Activated B cell treated with CpG ODN at 0.5 μM for 24 hours (primary cell): Measurements from ENCODE around the gene MACO1. TPM values are rescaled to one million over a fixed set of nuclear protein-coding genes. Genes with fewer than 3 reads are reported as not detected.
A peak's percentile ranks its signal among the peaks of the same experiment; 100 is the strongest.

Source experiments
- ATAC-seq: fragments of 200-7000 bp; cut with Tn5 transposase; one replicate; pipeline ENCODE4 v1.10.0; 2021; ENCODE audit warnings: low read depth, mild to moderate bottlenecking, moderate library complexity
- CTCF ChIA-PET: fragments of 350-600 bp; sonication (Branson Sonifier 250); formaldehyde crosslinking; loops from one replicate; lab custom pipeline; 2021; ENCODE audit warnings: antibody characterized with exemption; lab: Charles Lee
- POLR2A ChIA-PET: fragments of 350-600 bp; sonication (Branson Sonifier 250); formaldehyde crosslinking; loops from one replicate; lab custom pipeline; 2021; ENCODE audit warnings: antibody characterized with exemption; lab: Charles Lee
- DNase-seq: peaks from one replicate; pipeline ENCODE4 v3.0.0; 2022
- H3K27ac Mint-ChIP-seq: one replicate; pipeline ENCODE4 v1.8.0; 2020; ENCODE audit warnings: mixed read lengths
- H3K27me3 Mint-ChIP-seq: one replicate; pipeline ENCODE4 v1.8.0; 2021; ENCODE audit warnings: mixed read lengths
- H3K36me3 Mint-ChIP-seq: one replicate; pipeline ENCODE4 v1.8.0; 2021; ENCODE audit warnings: low read depth, mixed read lengths
- H3K4me1 Mint-ChIP-seq: one replicate; pipeline ENCODE4 v1.8.0; 2021; ENCODE audit warnings: mixed read lengths
- H3K4me3 Mint-ChIP-seq: one replicate; pipeline ENCODE4 v1.8.0; 2020; ENCODE audit warnings: mild to moderate bottlenecking, mixed read lengths
- H3K9me3 Mint-ChIP-seq: one replicate; pipeline ENCODE4 v1.8.0; 2020; ENCODE audit warnings: mixed read lengths
- intact Hi-C: fragments of 100-400 bp; cut with micrococcal nuclease; formaldehyde crosslinking; loops from one replicate; pipeline ENCODE4 v1.15.1; 2024
- total RNA-seq: library from RNA; stranded (reverse); gene quantifications from 2 replicates; pipeline ENCODE4 v1.2.3, GENCODE V29; 2022
- TF ChIP-seq, protein P1 (sequence below): fragments of 200-600 bp; IDR thresholded peaks from one replicate; pipeline ENCODE4 v1.8.0; 2022; ENCODE audit warnings: antibody characterized with exemption, mild to moderate bottlenecking

The MACO1 gene
- total RNA-seq, 1 donor from 2014 or later = 19.7 TPM

DNA sequence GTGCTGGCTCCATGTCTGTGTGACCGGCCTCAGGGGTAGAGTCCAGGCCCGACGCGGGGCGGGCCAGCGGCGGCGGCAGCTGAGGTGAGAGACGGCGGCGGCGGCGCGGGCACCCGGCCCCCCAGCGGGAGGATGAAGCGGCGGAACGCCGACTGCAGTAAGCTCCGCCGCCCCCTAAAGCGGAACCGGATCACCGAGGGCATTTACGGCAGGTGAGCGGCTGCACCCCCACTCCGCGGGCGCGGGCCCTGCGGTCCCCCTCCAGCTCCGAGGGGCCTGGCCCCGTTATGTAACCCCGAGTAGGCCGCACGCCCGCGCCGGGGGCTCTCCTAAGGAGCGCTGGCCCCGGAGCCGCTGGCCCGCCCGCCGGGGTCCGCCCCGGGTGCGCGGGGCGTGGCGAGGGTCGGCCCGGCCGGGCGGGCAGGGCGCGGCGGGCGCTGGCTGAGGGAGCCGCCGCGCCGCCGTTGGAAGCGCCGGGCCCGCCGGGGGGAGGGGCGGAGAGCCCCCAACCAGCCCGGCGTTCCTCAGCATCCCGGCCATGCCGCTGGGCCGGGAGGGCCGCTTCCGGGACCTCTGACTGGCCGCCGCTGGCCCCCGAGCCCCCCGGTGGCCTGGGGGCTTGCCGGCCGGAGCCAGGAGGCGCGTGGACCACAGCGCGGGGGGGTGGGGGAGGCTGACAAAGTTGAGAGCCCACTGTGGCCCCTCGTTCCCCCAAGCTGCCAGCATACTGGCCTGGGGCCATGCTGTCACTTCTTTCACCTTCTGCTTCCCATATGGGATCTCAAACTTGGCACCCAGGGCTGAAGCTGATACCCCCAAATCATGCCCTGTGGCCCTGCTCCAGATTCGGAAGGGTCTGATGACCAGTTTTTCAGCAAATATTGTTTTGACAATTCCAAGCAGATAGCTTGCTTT, 527 bp downstream of the MACO1 start:
- H3K4me1 Mint-ChIP-seq = peaks cover 54% of the 10 kb centered on the region
- H3K9me3 Mint-ChIP-seq = no peaks in the 10 kb centered on the region
- peak overlapping the region; percentile 79 for H3K27ac Mint-ChIP-seq
- H3K36me3 Mint-ChIP-seq = peaks cover 5% of the 10 kb centered on the region
- CTCF ChIA-PET = interaction anchor here (0.6 to 2.5 kb wide), 3 partner anchors 46 to 389 kb away, joined by 3 to 10 read pairs (median 3); no protein-coding TSS in a partner anchor
- peak; percentile 45 for ATAC-seq
- TF ChIP-seq, protein P1, sequence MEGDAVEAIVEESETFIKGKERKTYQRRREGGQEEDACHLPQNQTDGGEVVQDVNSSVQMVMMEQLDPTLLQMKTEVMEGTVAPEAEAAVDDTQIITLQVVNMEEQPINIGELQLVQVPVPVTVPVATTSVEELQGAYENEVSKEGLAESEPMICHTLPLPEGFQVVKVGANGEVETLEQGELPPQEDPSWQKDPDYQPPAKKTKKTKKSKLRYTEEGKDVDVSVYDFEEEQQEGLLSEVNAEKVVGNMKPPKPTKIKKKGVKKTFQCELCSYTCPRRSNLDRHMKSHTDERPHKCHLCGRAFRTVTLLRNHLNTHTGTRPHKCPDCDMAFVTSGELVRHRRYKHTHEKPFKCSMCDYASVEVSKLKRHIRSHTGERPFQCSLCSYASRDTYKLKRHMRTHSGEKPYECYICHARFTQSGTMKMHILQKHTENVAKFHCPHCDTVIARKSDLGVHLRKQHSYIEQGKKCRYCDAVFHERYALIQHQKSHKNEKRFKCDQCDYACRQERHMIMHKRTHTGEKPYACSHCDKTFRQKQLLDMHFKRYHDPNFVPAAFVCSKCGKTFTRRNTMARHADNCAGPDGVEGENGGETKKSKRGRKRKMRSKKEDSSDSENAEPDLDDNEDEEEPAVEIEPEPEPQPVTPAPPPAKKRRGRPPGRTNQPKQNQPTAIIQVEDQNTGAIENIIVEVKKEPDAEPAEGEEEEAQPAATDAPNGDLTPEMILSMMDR = no peak
- intact Hi-C loops = loop anchor here (1.0 to 5.0 kb wide), 6 partner anchors 41 to 567 kb away; partner anchors contain the start of genes MAN1C1, MTFR1L, PAFAH2 and RSRP1
- H3K27me3 Mint-ChIP-seq = no peaks in the 10 kb centered on the region
- peak; percentile 79 for DNase-seq
- POLR2A ChIA-PET = interaction anchor here (0.6 to 2.5 kb wide), 16 partner anchors 10 to 889 kb away, joined by 3 to 12 read pairs (median 4); partner anchors contain the start of genes AUNIP, MTFR1L, RSRP1 and SYF2
- peak overlapping the region; percentile 97 for H3K4me3 Mint-ChIP-seq

DNA sequence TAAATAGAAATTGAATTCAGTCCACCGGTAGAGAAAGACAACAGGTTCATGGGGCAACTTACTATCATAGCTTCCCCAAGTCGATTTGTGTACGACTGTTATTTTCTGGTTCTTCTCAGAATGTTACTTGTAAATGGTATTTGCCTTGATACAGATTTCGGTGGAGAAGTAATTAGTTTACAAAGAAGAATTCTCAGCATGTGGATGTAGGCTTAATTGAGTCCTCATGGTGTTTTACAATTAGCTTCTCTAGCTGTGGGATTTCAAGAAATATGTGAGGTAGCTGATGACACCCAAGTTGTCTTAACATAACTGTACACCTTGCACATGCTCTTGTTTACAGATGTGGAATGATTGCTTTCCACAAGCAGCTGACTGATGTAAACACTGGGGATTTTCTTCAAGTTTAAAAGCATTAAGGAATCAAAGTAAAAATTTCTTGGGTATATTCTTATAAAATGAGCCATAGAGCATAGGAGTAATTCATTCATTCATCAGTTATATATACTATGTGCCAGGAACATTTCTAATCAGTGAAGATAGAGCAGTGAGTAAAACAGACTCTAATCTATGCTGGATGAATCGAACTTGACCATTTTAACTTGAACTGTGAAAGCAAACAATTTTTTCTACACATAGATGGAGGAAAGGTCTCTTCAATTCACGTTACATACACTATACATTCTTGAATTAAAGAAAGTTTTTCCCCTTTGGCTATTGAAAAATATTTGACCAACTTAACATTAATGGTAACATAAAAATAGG, 1.4 kb downstream of the MACO1 start:
- CTCF ChIA-PET = interaction anchor here (0.7 to 2.5 kb wide), 2 partner anchors 56 to 388 kb away, joined by 3 to 10 read pairs; no protein-coding TSS in a partner anchor
- DNase-seq = no peak
- TF ChIP-seq, protein P1 = no peak
- H3K27me3 Mint-ChIP-seq = no peaks in the 10 kb centered on the region
- peaks cover 61% of the 10 kb centered on the region for H3K4me1 Mint-ChIP-seq
- POLR2A ChIA-PET = interaction anchor here (0.6 to 2.5 kb wide), 7 partner anchors 9 to 487 kb away, joined by 3 to 5 read pairs (median 4); partner anchors contain the start of gene SYF2
- intact Hi-C loops = loop anchor here (2.0 to 5.0 kb wide), 4 partner anchors 40 to 387 kb away; partner anchors contain the start of genes MAN1C1, MTFR1L and TMEM50A
- peak overlapping the region; percentile 85 for H3K4me3 Mint-ChIP-seq
- peaks cover 7% of the 10 kb centered on the region for H3K36me3 Mint-ChIP-seq
- peak overlapping the region; percentile 79 for H3K27ac Mint-ChIP-seq
- ATAC-seq = no peak
- H3K9me3 Mint-ChIP-seq = no peaks in the 10 kb centered on the region

DNA sequence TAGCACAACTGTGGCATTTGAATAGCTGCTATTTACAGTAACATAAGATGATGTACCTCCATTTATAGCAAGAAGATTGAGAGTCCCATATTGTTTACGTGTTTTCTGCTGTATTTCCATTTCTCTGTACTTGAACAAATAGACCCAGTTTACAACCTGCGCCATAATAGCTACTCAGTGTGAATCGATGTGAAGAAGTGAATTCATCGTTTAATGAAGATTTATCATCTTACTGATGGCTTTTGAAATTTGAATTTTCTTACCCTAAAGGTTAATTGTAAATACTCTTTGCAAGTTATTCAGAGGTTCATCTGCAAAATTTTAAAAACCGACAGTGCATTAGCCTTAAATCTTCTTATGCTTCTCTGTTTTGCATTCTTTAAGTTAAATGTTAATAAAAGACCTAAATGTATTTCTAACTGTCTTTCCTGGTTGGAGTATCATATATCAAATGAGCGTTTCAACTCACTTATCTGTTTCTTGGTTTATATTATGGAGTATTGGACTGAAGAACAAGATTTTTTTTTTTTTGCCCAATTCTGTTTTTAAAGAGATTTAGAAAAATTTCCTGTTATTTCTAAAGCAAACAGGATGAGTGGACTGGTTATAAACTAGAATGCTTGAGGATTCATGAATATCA, 2.2 kb downstream of the MACO1 start:
- Mint-ChIP-seq H3K27ac (no peak overlapping the region), H3K4me3 (peak overlapping the region; percentile 85), H3K9me3 (no peaks in the 10 kb centered on the region), H3K4me1 (peaks cover 61% of the 10 kb centered on the region), H3K27me3 (no peaks in the 10 kb centered on the region), H3K36me3 (peaks cover 8% of the 10 kb centered on the region)
- DNase-seq (no peak), ATAC-seq (no peak)
- TF ChIP-seq, protein P1 = no peak
- ChIA-PET POLR2A (interaction anchor here (1.0 to 1.1 kb wide), 2 partner anchors 11 to 201 kb away, joined by 3 read pairs; partner anchors contain the start of gene SYF2), CTCF (no interaction called here)
- intact Hi-C loops = loop anchor here (5.0 kb wide), 2 partner anchors 39 to 184 kb away; partner anchors contain the start of gene MAN1C1

DNA sequence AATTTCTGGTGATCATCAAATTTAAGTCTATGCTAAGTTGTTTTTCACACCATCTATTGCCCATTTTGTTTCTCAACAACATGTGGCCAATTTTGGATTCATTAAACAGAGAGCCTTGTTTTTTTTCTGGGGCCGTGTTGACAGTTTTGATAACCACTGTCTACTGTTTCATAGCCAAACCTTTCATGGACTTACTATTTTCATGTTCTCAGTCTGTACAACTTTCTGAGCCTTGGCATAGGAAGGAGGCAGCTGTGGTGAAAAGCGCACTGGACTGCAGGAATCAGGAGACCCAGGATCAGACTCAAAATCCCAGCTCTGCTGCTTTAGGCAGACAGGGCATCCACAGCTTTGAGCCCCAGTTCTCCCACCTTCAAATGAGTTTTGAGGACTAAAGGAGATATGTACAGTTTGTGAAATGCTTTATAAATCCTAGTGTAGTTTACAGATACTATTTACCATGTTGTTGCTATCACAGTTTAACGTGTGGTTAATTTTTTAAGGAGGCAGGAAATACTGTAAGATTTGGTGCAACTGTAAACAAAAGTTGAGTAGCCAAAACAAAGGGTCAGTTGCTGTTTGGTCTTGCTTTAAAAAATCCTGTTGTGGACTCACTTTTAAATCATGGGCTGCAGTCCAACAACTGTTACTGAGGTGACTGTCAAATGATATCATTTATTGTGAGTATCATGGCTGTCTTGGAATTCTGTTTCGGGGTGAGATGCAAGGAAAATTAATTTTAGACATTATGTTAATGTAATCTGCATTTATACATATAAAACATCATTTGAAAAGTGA, 2.9 kb downstream of the MACO1 start:
- POLR2A ChIA-PET = no interaction called here
- H3K4me1 Mint-ChIP-seq = peaks cover 61% of the 10 kb centered on the region
- DNase-seq = no peak
- ATAC-seq = no peak
- no peak overlapping the region for H3K27ac Mint-ChIP-seq
- intact Hi-C loops = loop anchor here (5.0 kb wide), 2 partner anchors 39 to 184 kb away; partner anchors contain the start of gene MAN1C1
- TF ChIP-seq, protein P1 = no peak
- H3K9me3 Mint-ChIP-seq = no peaks in the 10 kb centered on the region
- peaks cover 10% of the 10 kb centered on the region for H3K36me3 Mint-ChIP-seq
- no peak overlapping the region for H3K4me3 Mint-ChIP-seq
- CTCF ChIA-PET = interaction anchor here (1.6 kb wide), 1 partner anchor 20 kb away, joined by 3 read pairs; no protein-coding TSS in a partner anchor
- H3K27me3 Mint-ChIP-seq = no peaks in the 10 kb centered on the region
